HG03159 (cell line): ENCODE data around the gene GUCD1.
"Not testable (repeated sequence)": the region's sequence is repeated elsewhere in the genome, so short reads cannot be mapped to it uniquely, and the experiment has no call there.

Experiments
- ATAC-seq: cut with Tn5 transposase; IDR thresholded peaks from one replicate; pipeline ENCODE4 v1.9.1; 2021; ENCODE audit warnings: mild to moderate bottlenecking, moderate library complexity; ENCODE audit not compliant: unreplicated experiment

Gene GUCD1

DNA sequence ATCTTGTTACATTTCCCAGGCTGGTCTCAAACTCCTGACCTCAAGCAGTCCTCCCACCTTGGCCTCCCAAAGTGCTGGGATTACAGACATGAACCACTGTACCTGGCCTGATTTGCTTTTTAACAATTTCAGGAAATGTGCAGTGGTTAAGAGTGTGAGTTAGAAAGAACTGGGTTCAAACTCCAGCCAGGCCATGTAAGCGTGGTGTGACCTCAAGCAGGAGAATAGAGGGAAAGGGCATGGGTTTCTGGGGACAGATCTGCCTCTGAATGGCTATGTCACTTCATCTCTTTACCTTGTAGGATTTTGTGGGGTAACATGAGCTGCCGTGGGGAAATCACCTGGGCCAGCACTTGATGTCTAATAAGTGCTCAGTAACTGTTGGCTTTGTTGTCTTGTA, 10.1 kb upstream of the GUCD1 start:
- ATAC-seq: no peak

DNA sequence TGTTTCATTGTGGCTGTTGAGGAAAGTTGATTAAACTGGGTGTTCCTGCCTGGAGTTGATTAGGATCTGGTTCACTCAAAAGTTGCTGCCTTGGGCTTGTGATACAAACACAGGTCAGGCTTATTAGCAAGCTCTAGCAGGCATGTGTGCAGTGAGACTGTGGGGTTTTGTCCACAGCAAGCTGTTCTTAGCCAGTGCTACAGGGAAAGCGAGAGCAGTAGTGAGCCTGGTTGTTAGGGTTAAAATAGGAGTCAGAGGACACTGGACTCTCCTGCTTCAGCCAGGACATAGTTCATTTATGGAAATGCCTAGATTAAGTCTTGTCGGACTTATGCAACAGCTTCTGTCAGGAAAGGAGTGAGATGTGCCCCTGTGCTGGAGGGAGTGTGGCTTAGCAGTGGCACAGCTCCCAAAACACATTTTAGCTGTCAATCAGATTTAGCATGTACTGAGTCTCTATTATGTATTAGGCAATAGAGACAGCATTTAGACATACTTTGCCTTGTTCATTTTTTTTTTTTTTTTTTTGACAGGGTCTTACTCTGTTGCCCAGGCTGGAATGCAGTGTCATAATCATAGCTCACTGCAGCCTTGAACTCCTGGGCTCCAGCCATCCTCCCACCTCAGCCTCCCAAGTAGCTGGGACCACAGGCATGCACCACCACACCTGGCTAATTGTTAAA, 9.6 kb upstream of the GUCD1 start:
- ATAC-seq: no peak

DNA sequence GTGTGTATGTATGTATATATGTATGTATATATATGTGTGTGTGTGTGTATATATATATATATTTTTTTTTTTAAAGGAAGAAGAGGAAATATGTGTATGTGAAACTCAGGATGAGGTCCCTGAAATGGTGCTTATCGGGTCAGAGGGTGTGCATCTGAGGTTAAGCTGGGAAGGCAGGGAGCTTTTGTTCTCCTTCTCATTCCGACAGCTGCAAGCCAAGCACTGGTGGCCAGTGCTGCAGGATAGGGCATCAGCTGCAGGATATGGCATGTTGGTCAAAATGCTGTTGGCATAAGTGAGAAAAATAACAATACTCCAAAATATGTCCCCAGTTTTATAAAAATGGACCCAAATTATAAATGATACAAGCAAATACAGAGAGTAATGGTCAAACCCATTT, 8.3 kb upstream of the GUCD1 start:
- ATAC-seq: no peak

DNA sequence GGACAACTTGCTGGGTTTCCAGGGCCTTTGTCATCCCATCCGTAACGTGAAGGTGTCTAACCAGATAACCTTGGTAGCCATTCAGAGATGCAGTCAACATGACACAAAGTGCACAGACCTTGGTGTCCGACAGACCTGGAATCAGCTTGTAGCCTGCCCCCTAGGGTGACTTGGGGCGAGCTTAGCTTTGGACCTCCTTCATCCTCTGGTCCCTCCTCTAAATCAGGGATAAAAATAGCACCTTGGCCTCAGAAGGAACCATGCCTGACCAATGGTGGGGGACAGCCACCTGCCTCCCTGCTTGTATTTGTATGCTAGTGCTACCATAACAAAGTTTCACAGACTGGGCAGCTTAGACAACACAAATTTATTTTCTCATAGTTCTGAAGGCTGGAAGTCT, 4.5 kb upstream of the GUCD1 start:
- ATAC-seq: no peak

DNA sequence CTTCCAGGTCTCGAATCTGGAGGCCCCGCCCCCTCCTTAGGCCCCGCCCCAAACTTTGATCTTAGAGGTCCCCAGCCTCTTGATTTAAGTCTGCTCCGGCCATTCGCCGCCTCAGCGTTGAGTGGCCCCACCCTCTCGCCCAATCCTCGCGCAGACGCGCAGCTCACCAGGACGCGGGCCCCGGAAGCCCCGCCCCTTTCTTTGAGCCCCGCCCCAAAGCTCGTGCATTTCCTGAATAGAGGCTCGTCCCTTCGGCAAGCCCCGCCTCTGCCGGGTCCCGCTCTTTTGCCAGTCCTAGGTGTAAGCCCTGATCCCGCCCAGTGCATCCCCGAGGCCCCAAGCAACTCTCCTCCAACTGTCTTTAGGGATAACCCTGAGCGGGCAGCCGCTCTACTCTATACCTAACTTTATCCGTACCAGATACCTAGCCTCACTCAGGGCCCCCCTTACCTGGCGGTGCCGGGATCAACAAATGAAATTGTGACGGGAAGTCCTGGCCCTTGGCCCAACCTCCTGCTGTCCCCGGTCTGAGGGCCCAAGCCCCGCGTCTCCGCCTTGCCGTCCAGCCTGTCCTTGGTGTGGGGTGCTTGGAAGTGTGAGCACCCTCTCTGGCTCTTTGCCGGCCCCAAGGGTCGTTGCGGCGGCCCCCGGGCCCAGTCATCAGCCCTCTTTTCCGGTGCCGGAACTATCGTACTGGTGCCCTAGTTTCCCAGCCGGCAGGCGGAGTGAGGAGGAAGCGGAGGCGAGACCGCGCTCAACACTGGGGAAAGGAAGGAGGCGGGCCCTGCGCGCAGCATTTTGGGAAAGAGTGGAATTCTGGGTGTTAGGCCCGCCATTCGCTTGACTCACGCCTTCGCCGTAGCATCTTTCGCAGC, 464 bp upstream of the GUCD1 start, which contains the start of gene SNRPD3:
TSS of gene SNRPD3 (plus strand) at position 835 of the 875 bp plus-strand sequence. CDS start 1,676 bp downstream, outside the sequence.
- ATAC-seq: peak; percentile 71

DNA sequence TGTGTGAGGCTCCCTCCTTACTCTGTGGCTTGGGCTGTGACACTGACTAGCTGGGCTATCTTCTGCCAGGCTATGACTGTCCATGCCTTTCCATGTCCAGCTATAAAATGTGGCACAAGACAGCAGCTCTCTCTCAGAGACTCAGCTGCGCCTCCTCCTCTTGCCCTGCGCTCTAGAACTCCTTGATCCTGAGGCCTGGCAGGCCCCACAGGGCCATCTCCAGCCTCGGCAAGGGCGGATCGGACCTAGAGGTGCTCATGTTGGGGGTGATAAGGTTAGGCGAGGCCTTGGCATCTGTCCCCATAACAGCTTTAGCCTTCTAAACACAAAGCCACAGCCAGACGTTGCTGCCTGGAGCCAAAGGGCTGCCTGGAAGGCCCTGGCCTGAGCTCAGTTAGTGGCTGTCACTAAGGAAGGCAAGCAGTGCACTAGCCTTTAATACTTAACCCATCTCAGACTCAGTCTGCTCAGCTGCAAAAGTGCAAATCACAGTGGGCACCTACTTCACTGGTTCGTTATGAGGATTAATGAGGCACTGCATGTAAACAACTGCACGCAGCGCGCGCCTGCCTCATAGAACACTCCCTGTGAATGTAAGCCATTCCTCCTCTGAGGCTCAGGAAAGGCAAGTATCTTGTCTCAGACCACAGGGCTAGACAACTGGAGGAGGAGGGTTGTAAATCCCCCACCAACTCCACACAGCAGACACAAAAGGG, 1.2 kb downstream of the GUCD1 start:
- ATAC-seq: no peak

DNA sequence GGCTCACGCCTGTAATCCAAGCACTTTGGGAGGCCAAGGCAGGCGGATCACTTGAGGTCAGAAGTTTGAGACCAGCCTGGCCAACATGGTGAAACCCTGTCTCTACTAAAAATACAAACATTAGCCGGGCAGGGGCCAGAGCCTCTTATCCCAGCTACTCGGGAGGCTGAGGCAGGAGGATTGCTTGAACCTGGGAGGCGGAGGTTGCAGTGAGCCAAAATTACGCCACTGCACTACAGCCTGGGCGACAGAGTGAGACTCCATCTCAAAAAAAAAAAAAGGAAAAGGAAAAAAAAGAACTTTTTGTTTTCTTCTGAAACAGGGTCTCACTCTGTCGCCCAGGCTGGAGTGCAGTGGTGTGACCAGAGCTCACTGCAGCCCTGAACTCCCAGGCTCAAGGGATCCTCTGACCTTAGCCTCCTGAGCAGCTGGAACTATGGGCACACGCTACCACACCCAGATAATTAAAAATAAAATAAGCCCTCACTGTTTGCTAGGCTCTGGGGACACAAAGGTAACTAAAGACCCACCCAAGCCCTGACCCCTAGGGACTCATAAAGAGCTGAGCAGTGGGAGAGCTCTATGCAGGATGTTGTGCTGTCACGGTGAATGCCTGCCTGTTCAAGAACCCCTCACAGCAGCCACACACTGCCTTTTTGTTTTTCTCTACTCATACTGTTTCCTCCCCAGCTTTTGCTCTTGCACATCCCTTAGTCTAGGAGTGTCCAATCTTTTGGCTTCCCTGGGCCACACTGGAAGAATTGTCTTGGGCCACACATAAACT, 2.2 kb downstream of the GUCD1 start:
- ATAC-seq: not testable (repeated sequence)

DNA sequence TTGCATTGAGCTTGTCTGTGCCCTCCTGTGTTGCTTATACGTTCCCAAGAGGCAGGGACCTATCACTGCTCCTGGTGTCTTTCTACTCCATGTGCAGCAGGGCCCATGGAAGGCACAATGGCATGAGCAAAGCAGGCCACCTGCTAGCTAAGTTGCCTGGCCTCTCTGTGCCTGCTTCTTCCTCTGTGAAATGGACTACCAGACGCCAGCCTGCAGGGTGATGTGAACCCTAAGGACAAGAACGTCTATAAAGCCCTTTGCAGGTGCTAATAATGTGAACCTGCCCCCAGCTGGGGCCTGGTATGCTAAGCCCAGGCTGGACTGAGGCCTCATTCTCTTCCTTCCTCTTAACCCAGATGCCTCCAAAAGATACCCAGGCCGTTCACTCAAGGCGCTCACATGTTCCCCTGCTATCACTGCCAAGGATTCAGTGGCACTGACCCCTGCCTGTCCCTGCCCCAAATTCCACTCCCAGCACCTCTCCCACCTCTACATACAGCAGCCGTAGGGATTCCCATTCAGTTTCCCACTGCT, 4.0 kb downstream of the GUCD1 start:
- no peak for ATAC-seq

DNA sequence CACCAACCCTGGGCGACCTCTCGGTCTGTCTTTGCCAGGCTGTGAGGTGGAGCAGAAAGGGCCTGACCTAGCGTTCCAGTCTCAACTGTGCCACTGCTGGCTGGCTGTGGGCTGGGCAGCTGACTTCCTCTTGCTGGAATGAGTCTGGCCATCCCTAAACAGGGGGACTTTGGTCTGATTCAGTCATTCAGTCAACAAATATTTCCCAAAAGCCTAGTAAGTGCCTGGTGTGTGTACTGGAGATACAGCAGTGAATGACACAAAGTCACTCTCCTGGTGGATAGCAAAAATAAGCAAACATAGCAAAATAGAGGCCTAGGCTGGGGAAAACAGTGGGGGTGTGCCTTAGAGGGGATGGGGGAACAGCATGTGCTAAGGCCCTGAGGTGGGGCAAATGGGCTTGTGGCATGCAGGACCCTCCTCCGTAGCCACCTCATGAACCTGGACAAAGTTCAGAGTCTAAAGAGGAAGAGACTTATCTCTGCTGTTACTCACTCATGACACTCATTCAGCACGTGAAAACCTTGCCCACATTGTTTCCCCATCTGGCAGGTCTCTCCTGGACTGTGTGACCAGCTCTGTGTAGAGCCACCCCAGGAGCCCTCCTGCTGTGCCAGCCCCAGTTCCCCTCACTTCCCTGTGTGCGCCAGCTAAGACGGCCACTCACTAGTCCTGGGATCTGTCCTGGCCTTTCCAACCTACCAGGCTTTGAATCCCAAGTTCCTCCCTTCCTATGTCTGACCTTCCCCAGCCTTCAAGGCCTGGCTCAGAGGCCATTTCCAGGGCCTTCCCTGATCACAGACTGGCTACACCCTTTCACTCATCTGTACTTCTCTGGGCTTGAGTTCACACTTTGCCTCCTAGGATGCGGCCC, 4.7 kb downstream of the GUCD1 start:
- no peak for ATAC-seq

DNA sequence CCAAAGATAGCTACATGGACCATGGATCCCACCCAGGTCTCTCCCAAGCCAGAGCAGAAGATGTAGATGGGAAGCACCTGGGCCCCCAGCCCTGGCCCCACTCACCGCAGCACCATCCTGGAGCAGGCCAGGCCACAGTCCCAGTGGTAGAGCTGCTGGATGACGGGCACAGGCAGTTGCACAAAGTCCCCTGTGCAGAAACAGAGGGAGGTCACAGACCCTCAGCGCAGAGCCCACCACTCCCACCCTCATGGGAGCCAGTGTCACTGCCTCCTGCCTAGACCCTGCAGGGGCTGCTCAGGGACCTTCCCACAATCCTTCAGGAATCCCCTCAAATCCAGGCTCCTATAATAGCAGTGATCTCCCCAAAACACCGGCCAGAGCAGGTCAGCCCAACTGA, 6.1 kb downstream of the GUCD1 start:
- no peak for ATAC-seq

DNA sequence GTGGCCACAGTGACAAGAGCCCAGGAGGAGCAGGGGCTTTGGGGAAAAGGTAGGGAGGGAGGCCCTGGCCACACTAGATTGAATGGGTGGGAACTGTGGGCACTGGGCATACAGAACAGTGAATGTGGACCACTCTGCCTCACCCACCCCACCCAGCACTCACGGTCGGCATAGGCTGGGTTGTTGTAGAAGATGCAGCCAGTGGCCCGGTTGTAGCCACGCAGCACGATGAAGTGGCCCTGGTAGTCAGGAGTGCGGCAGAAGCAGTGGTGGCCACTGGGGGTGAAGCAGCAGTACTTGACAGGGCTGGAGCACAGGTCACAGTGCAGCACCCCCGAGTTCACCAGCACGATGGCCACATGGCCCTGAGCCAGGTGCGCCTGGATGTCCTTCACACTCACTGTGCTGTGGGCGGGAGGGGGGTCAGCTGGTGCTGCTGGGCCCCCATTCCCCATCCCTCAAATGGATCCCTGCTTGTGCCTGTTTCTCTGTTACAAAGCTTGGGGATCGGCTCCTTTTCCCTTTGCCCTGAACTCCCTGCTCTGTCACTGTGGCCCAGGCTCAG, 11.2 kb downstream of the GUCD1 start:
- ATAC-seq: no peak

DNA sequence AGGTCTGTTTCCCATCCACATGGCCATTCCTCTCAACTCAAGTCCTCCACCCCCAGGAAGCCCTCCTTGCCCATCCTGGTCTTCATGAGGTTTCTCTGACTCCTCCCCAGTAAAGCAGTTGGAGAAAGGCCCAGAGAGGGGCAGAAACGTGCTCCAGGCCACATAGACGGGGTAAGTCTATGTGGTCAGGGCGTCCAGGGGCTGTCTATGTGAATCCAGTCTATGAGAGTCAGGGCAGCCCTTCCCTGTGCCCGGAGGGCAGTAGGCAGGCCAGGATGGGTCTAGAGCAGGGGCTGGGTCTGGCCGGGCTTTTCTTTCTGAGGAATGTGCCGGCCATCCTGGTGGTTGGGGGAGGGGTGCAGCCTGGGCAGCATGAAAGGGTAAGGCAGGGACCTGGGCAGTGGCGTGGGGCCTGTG, 11.7 kb downstream of the GUCD1 start:
- ATAC-seq: no peak

DNA sequence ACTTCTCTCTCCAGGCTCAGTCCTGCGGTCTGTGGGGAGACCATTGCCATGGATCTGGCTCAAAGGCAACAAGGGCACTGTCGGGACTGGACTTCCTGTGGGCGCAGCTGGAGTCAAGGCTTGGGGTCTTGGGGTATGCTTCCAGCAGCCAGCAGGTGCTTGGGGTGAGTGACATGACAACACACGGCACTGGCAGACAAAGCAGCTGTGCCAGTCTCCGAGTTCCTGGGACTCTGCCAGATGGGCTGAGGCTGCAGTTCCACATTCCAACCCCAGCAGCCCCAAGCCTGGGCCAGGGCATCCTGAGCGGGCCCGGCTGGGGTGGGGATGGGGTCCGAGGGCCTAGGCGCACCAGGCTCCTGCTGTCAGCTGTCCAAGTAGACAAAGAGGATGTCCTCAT, 12.3 kb downstream of the GUCD1 start:
- no peak for ATAC-seq

DNA sequence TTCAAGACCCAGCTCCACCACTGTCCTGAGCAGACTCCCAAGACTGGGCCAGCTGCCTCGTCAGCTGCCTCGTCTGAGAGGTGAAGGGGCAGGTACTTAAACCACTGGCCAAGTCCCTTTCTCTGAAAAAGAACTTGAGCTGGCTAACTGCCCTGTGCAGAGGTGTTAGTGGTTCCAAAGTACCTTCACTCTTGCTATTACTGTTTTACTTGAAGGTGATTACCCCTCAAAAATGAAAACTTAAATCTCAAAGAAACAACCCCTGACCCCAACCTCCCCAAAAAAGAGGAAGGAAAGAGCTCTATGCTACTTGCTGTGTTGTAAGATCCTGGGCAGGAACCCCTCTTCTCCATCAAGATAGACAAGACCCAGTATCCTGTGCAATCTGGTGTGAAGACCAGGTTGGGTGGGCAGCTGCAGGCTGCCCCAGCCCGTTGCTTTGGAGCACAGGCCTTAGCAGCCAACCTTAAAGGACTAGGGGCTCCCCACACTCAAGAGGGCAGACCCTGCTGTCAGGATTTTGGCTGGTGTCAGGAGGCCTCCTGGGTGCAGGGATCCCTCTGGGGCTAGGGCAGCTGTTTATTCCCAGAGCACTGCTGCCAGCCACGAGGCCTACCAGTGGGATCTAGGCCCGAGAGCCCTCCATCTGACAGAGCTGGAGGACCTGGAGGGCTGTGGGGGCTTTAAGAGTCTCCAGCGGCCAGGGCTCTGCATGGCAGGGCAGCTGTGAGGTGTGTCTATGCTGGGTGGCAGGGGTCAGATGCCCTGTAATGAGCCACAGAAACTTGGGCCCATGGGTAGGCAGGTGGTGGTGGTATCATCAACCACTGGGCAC, 13.0 kb downstream of the GUCD1 start:
- ATAC-seq: no peak

DNA sequence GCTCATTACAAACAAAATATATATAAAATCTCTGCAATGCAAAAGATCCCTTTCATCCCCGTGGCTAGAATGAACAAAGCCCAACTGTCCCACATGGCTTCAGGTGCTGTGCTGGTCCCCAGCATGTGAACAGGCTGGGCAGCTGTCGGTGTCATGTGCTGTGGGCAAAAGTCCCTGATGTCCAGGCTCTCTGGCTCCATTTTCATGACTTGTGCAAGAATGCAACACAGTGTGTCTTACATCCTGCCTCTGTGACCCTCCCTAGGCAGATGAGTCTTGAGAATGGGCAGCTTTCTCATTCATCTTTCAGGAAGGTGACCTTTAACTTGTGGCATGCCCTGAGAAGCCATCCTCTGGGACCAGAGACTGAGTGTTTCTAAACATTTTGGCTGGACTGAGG, 14.5 kb downstream of the GUCD1 start:
- ATAC-seq: no peak

DNA sequence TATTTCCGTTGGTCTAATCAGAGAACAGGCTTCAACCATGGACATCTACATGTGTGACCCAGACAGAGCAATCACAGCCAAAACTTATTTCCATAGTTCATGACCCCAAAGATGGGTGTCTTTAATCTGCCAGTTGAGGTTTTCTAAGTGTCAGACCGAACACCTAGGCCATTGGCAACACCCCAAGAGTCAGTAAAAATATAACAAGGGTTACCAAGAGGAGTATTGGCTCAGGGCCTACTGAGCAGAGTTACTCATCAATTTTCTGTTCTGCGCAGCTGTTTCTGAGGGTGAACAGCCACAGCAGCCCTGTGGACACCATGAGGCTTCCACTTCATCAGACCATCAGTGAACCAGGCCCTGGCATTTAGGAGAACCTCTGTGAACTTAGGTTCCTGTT, 18.8 kb downstream of the GUCD1 start:
- ATAC-seq: no peak

DNA sequence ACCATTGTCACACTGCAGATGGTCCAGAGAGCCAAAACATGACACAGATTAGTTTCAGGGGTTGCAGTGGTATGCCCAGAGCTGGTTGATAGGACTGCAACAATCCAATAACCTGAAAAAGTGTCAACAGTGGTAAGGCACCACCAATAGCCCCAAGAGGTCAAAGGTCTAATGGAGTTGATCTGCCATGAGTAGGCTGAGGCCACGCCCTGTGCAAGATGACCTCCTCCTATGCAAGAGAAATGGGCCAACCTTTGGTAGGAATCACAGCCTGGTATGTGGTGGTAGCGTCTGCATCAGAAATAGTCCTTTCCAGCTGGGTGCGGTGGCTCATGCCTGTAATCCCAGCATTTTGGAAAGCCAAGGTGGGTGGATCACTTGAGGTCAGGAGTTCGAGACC, 19.6 kb downstream of the GUCD1 start:
- ATAC-seq: no peak

DNA sequence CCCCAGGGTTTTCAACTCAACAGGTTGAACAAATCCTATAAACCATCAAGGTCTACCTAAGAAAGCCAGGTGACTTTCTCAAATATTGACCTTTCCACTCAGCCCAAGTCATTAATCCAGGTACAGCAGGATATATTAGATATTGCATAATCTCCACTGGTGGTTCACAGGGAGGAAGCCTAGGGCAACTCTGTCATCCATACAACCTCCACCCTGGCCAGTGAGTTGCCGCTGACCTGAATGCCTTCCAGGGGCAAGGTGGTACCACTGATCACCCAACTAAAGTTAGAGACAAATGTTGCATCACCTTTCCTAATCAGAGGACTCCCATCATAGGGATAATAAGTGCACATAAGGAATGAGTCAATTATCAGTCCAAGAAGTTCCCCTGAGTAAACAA, 22.9 kb downstream of the GUCD1 start:
- ATAC-seq: no peak
